Liver (tissue), 5 donors: ENCODE results near the gene WEE1. TPM values are rescaled to one million over a fixed set of nuclear protein-coding genes. Genes with fewer than 3 reads are reported as not detected.

Source experiments
- polyA plus RNA-seq, 2 donors: library from polyadenylated mRNA; stranded (reverse) in 1 of 2; unstranded in 1 of 2; fragments of 200-250 nt in 1 of 2; fragments of >200 nt in 1 of 2; fragmentation: Nextera tagmentation in 1 of 2; extraction: Ambion mirVana in 1 of 2; gene quantifications; one replicate each; pipeline versions ENCODE4 v1.2.1 to v1.2.3, GENCODE V29; 2013 to 2015
- small RNA-seq: library from RNA; depleted of rRNA; stranded (forward); fragments of <200 nt; gene quantifications from one replicate; pipeline ENCODE3, GENCODE V24; 2014
- total RNA-seq, 2 donors: library from RNA; depleted of rRNA; stranded (reverse); fragments of >200 nt; gene quantifications; one replicate each; pipeline ENCODE4 v1.2.3, GENCODE V29; 2014
- donor health status: healthy.
- donor health status: healthy.
- donor health status: healthy.

The WEE1 gene
- total and polyA plus RNA-seq, 4 donors: 3.5 to 39.6 (median 7.1) TPM

Small RNA genes lying within 50 kb of the gene (small RNA-seq; reads per million reads assigned to genes)
- not detected for gene RF01210

Other genes starting within 250 kb of the WEE1 start
- 10 to 100 TPM; 43.5 to 47.1 TPM for gene IPO7, start 189.0 kb upstream of the WEE1 start, total RNA-seq
- 10 to 100 TPM in 1 of 2 donors, 1 to 10 TPM in 1; 6.4 to 21.0 TPM for gene IPO7, start 189.0 kb upstream of the WEE1 start, polyA plus RNA-seq
- 10 to 100 TPM; 19.6 to 20.4 TPM for gene ZNF143, start 112.7 kb upstream of the WEE1 start, total RNA-seq
- 1 to 10 TPM; 4.3 to 4.8 TPM for gene ZNF143, start 112.7 kb upstream of the WEE1 start, polyA plus RNA-seq
- 1 to 10 TPM; 7.3 to 8.4 TPM for gene SWAP70, start 90.4 kb downstream of the WEE1 start, total RNA-seq
- 1 to 10 TPM; 4.0 to 4.3 TPM for gene SWAP70, start 90.4 kb downstream of the WEE1 start, polyA plus RNA-seq